COR-L47 (cell line): ENCODE results near the gene RFT1.
"Not testable (repeated sequence)": the region's sequence is repeated elsewhere in the genome, so short reads cannot be mapped to it uniquely, and the experiment has no call there.

Source experiments
- DNase-seq: peaks from one replicate; lab custom pipeline; 2025; lab: John Stamatoyannopoulos, UW

The RFT1 gene

GRCh38 chr3:53069422-53070068 is 60.7 kb downstream of the RFT1 start:
- DNase-seq, result no peak

- no peak for DNase-seq
Measured at GRCh38 chr3:53068176-53068575, 62.1 kb downstream of the RFT1 start.

DNA sequence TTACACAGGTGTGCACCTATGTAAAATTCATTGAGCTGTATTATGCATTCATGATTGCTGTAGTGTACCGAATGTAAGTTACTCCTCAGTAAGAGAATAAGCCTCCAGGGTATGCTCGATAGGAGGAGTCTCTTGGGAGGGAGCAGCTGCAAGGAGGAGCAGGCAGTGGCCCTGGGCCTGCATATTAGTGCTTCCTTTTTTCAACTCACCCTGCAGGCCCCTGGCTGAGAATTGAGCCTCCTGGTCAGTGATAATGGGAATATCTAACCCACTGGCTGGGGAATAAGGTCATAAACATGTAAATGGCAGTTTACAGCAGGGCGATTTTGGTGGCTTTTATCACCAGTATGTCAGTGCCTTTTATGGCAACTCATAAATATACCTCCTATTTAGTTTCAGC is 62.7 kb downstream of the RFT1 start:
- no peak for DNase-seq

- DNase-seq, result peak; percentile 81
Measured at GRCh38 chr3:53065841-53066480, 64.3 kb downstream of the RFT1 start.

- no peak for DNase-seq
Measured at GRCh38 chr3:53062905-53063304, 67.3 kb downstream of the RFT1 start.

- DNase-seq, result no peak
Measured at GRCh38 chr3:53056442-53056841, 73.8 kb downstream of the RFT1 start.

- not testable (repeated sequence) for DNase-seq
Measured at GRCh38 chr3:53054233-53054632, 76.0 kb downstream of the RFT1 start.

GRCh38 chr3:53051929-53052328 is 78.3 kb downstream of the RFT1 start:
- DNase-seq, result no peak

- no peak for DNase-seq
Measured at GRCh38 chr3:53049987-53050386, 80.2 kb downstream of the RFT1 start.

GRCh38 chr3:53046171-53047170 is 83.8 kb downstream of the RFT1 start:
- peak; percentile 1 for DNase-seq

DNA sequence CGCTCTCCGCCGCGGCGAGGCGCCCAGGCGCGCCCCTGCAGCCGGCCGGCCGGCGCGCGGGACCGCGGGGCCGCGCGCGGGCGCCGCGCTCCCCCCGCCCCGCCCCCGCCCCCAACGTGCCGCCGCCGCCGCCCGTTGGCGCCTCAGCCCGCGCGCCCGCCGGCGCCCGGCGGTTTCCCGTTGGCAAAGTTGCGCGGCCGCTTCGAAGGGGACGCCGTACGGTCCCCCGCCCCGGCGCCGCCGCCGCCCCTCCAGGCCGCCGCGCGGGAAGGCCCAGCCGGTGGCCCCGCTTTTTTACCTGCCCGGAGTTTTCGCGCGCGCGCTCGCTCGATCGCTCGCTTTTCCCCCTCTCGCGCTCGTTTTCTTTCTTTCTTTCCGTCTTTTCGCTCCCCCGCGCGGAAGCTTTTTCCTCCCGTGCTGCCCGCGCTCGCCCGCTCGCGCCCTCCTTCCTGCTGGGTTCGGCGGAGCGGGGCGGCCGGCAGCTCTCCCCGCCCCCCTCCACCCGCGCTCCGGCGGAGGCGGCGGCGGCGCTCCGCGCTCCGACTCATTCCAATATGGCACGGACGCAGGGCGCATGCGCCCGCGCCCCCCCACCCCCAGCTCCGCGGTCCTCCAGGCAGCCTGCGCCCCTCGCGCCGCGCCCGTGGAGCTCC is 84.6 kb downstream of the RFT1 start, which contains the start of gene SFMBT1:
Gene SFMBT1, minus strand, starts transcription at position 556 of the 653 bp plus-strand sequence. CDS start 76,945 bp downstream, outside the sequence.
- peak; percentile 38 for DNase-seq

GRCh38 chr3:53044711-53045517 is 85.3 kb downstream of the RFT1 start:
- DNase-seq, result peak; percentile 38

- DNase-seq, result no peak
Measured at GRCh38 chr3:53044371-53044710, 85.9 kb downstream of the RFT1 start.

GRCh38 chr3:53043738-53044137 is 86.5 kb downstream of the RFT1 start:
- no peak for DNase-seq

- no peak for DNase-seq
Measured at GRCh38 chr3:53042651-53043050, 87.6 kb downstream of the RFT1 start.

- no peak for DNase-seq
Measured at GRCh38 chr3:53040351-53040820, 89.8 kb downstream of the RFT1 start.

DNA sequence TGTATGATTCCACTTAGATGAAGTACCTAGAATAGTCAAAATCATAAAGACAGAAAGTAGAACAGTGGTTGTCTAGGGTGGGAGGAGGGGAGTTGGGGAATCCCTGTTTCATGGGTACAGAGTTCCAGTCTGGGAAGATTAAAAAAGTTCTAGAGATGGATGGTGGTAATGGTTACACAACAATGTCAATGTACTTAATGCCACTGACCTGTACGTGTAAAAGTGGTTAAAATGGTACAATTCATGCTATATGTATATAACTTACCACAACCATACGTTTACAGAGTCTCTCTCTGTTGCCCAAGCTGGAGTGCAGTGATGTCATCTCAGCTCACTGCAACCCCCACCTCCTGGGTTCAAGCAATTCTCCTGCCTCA is 90.9 kb downstream of the RFT1 start:
- no peak for DNase-seq

GRCh38 chr3:53038679-53039375 is 91.4 kb downstream of the RFT1 start:
- no peak for DNase-seq
